Heart left ventricle (tissue), 16 donors: ENCODE data around the gene ALK. TPM values are rescaled to one million over a fixed set of nuclear protein-coding genes. Genes with fewer than 3 reads are reported as not detected.

ENCODE experiments used
- ATAC-seq, 4 donors: fragments of 200-7000 bp; cut with Tn5 transposase; one replicate each; pipeline ENCODE4 v1.9.1; 2020 to 2022; ENCODE audit warnings: moderate library complexity in 4 of 4, mild to moderate bottlenecking in 3 of 4, moderate number of reproducible peaks in 1 of 4
- DNase-seq, 5 donors: peaks; one replicate each; pipeline ENCODE4 v3.0.0-alpha.2; 2020
- H3K27ac ChIP-seq, 12 donors: fragments of 200-600 bp; sonication (generic) in 4 of 12; one replicate each; pipeline versions ENCODE4 v1.5.0 to v1.8.0; 2016 to 2022; ENCODE audit warnings: mild to moderate bottlenecking in 2 of 12
- H3K27me3 ChIP-seq, 9 donors: fragments of 200-600 bp; sonication (generic) in 2 of 9; one replicate each; pipeline versions ENCODE4 v1.5.1 to v1.8.0; 2016 to 2022; ENCODE audit warnings: mild to moderate bottlenecking in 3 of 9
- H3K36me3 ChIP-seq, 9 donors: fragments of 200-600 bp; sonication (generic) in 2 of 9; one replicate each; pipeline versions ENCODE4 v1.5.0 to v1.8.0; 2018 to 2022; ENCODE audit warnings: mild to moderate bottlenecking in 2 of 9
- H3K4me1 ChIP-seq, 12 donors: fragments of 200-600 bp; sonication (generic) in 4 of 12; one replicate each; pipeline versions ENCODE4 v1.5.0 to v1.8.0; 2016 to 2022; ENCODE audit warnings: mild to moderate bottlenecking in 3 of 12
- H3K4me3 ChIP-seq, 12 donors: fragments of 200-600 bp; sonication (generic) in 4 of 12; one replicate each; pipeline versions ENCODE4 v1.5.0 to v1.8.0; 2017 to 2022; ENCODE audit warnings: mild to moderate bottlenecking in 9 of 12, moderate library complexity in 4 of 12
- H3K9me3 ChIP-seq, 12 donors: fragments of 200-600 bp; sonication (generic) in 4 of 12; one replicate each; pipeline versions ENCODE4 v1.5.0 to v1.8.0; 2016 to 2022; ENCODE audit warnings: mild to moderate bottlenecking in 1 of 12
- CTCF ChIP-seq, 12 donors: fragments of 200-600 bp; sonication (generic) in 4 of 12; IDR thresholded peaks; one replicate each; pipeline versions ENCODE4 v1.5.0 to v1.8.0; 2018 to 2022; ENCODE audit warnings: antibody characterized with exemption in 12 of 12, mild to moderate bottlenecking in 5 of 12
- POLR2A ChIP-seq, 2 donors: fragments of 450-650 bp; IDR thresholded peaks; one replicate each; pipeline ENCODE4 v1.6.1; 2017; ENCODE audit warnings: antibody characterized with exemption in 2 of 2, mild to moderate bottlenecking in 2 of 2, moderate library complexity in 2 of 2
- WGBS, 4 donors: extraction: QIAGEN DNeasy Blood & Tissue Kit in 2 of 4; methylation state at CpG; one replicate each; pipeline versions ENCODE4 v1.1.5 to v1.1.7; 2013 to 2018; 5-methylcytosine and 5-hydroxymethylcytosine counted together
- intact Hi-C, 10 donors: fragments of 100-400 bp; cut with DNase I; formaldehyde crosslinking; loops; one replicate each; pipeline versions ENCODE4 v1.11.1 to v1.14.2; 2022
- polyA plus RNA-seq, 2 donors: library from polyadenylated mRNA; stranded (reverse); fragments of 200-250 nt; gene quantifications; one replicate each; pipeline ENCODE4 v1.2.3, GENCODE V29; 2013
- total RNA-seq, 9 donors: library from RNA; depleted of rRNA in 2 of 9; stranded (reverse); fragments of >200 nt in 2 of 9; fragmentation: NEBNext Ultra II Directional in 3 of 9; extraction: Animal tissue kit (Norgen Biotek cat#: 25700) in 3 of 9; gene quantifications; one replicate each; pipeline versions ENCODE4 v1.1.0 to v1.2.4, GENCODE V29; 2016 to 2023
- donor health status: ischemic (EF 13 %, LVEDD 7.1; RV severe dilation, severe dysfunction).
- donor health status: healthy with polysubstance abuse.
- donor health status: DM: no; HTN: yes; CAD: no.
- donor health status: DM: no; HTN: no; CAD: no.
- donor health status: ischemic (EF 25% LVEDD 6.9; RV normal size, moderate dysfunction).
- donor health status: ischemic (EF 25% LVEDD 5.7; RV mildly dilated, moderate dysfunction).
- donor health status: healthy.
- donor health status: DM: yes; HTN: yes; CAD: no.
- donor health status: ischemic (EF 35%, LVEDD 5.7; RV mildly dilated, moderate dysfunction).
- donor health status: nonischemic (EF 11% LVEDD 7.7; RV severe dilation, severe dysfunction).
- donor health status: DM: yes; HTN: yes; CAD: no.
- donor health status: PGD.
- donor health status: ischemic (EF 29% LVEDD 5.4; RV normal size, mild dysfunction).
- donor health status: nonischemic (EF 23%, LVEDD 6.1; RV moderate dilation, normal function).

The ALK gene
- total and polyA plus RNA-seq, 11 donors, result 0.05 to 0.50 (median 0.13) TPM; not detected in 5

- WGBS, 4 donors, result 70 to 93% (median 87%) methylated on average over 2 of the region's 2 CpGs
- DNase-seq (no peak), ATAC-seq (no peak)
- Histone ChIP-seq H3K27me3 (peaks cover 0 to 6% (median 0%) of the 10 kb centered on the region in 9 donors), H3K9me3 (no peaks in the 10 kb centered on the region), H3K4me1 (no peaks in the 10 kb centered on the region), H3K36me3 (no peaks in the 10 kb centered on the region), H3K27ac (no peak overlapping the region), H3K4me3 (no peak overlapping the region)
- TF ChIP-seq CTCF (IDR thresholded peaks at IDR 0.05), result no peak
- intact Hi-C loops, result no loop called here
Observed at GRCh38 chr2:29549069-29549380, 372.4 kb downstream of the ALK start.

- Histone ChIP-seq H3K27ac (no peak overlapping the region), H3K9me3 (no peaks in the 10 kb centered on the region), H3K4me1 (no peaks in the 10 kb centered on the region), H3K4me3 (no peak overlapping the region), H3K27me3 (no peaks in the 10 kb centered on the region), H3K36me3 (no peaks in the 10 kb centered on the region)
- intact Hi-C loops, result no loop called here
- ATAC-seq (no peak), DNase-seq (no peak)
- TF ChIP-seq CTCF (IDR thresholded peaks at IDR 0.05) (no peak), POLR2A (IDR thresholded peaks at IDR 0.05) (no peak)
- WGBS, 4 donors, result 43 to 69% (median 66%) methylated on average over 2 of the region's 2 CpGs
Observed at GRCh38 chr2:29544917-29545316, 376.5 kb downstream of the ALK start.

- WGBS, 4 donors, result 77 to 88% (median 84%) methylated on average over 3 of the region's 3 CpGs
- ATAC-seq (no peak), DNase-seq (no peak)
- H3K9me3 ChIP-seq, result no peaks in the 10 kb centered on the region
- intact Hi-C loops, result no loop called here
- H3K27ac ChIP-seq, result no peak overlapping the region
- H3K36me3 ChIP-seq, result no peaks in the 10 kb centered on the region
- H3K4me1 ChIP-seq, result no peaks in the 10 kb centered on the region
- TF ChIP-seq CTCF (IDR thresholded peaks at IDR 0.05) (no peak), POLR2A (IDR thresholded peaks at IDR 0.05) (no peak)
- no peaks in the 10 kb centered on the region for H3K27me3 ChIP-seq
- H3K4me3 ChIP-seq, result no peak overlapping the region
Observed at GRCh38 chr2:29544031-29544430, 377.4 kb downstream of the ALK start.

GRCh38 chr2:29535188-29535587 is 386.2 kb downstream of the ALK start:
- Histone ChIP-seq H3K36me3 (no peaks in the 10 kb centered on the region), H3K4me1 (no peaks in the 10 kb centered on the region), H3K27me3 (peaks cover 0 to 7% (median 0%) of the 10 kb centered on the region in 9 donors), H3K27ac (no peak overlapping the region), H3K4me3 (no peak overlapping the region), H3K9me3 (no peaks in the 10 kb centered on the region)
- WGBS, 4 donors, result 84 to 94% (median 89%) methylated on average over 1 of the region's 1 CpG
- intact Hi-C loops, result no loop called here
- DNase-seq (no peak), ATAC-seq (no peak)
- no peak for TF ChIP-seq POLR2A (IDR thresholded peaks at IDR 0.05)
- TF ChIP-seq CTCF (IDR thresholded peaks at IDR 0.05), result no peak
